Keratinocyte (primary cell): ENCODE data around the gene SLC35E4. TPM values are rescaled to one million over a fixed set of nuclear protein-coding genes. Genes with fewer than 3 reads are reported as not detected.
"Not testable (repeated sequence)": the region's sequence is repeated elsewhere in the genome, so short reads cannot be mapped to it uniquely, and the experiment has no call there.

Experiments used
- DNase-seq: peaks from one replicate; pipeline ENCODE4 v3.0.0-alpha.2; 2011; ENCODE audit warnings: low read depth, missing footprints, low spot score
- FAIRE-seq: peaks from 2 replicates; lab custom pipeline; 2011; peaks lifted over from hg19 to GRCh38; lab: Jason Lieb, UNC
- H2AFZ ChIP-seq: 2 replicates; pipeline ENCODE4 v1.6.0; 2012; ENCODE audit warnings: low read length, control low read depth, inconsistent platforms; ENCODE audit not compliant: control insufficient read depth
- H3K27ac ChIP-seq: 2 replicates; pipeline ENCODE4 v1.5.1; 2011; ENCODE audit warnings: low read length; ENCODE audit not compliant: control insufficient read depth, insufficient read depth
- H3K27me3 ChIP-seq: 3 replicates; pipeline ENCODE4 v1.6.0; 2011; ENCODE audit warnings: low read length; ENCODE audit not compliant: control insufficient read depth, insufficient read depth; ENCODE audit errors: extremely low read depth
- H3K36me3 ChIP-seq, 2 experiments: 2 replicates in 1 of 2; 3 replicates in 1 of 2; pipeline ENCODE4 v1.5.1; 2011; ENCODE audit warnings: low read length in 2 of 2, mild to moderate bottlenecking in 1 of 2; ENCODE audit not compliant: control insufficient read depth in 2 of 2, insufficient read depth in 2 of 2; ENCODE audit errors: extremely low read depth in 1 of 2
- H3K4me1 ChIP-seq: 3 replicates; pipeline ENCODE4 v1.5.1; 2011; ENCODE audit warnings: low read length; ENCODE audit not compliant: control insufficient read depth, insufficient read depth; ENCODE audit errors: extremely low read depth
- H3K4me2 ChIP-seq: 3 replicates; pipeline ENCODE4 v1.6.0; 2011; ENCODE audit warnings: low read depth, low read length; ENCODE audit not compliant: control insufficient read depth, insufficient read depth; ENCODE audit errors: extremely low read depth
- H3K4me3 ChIP-seq, 3 experiments: fragments of 200-600 bp in 1 of 3; sonication (generic) in 1 of 3; 2 replicates in 2 of 3; 3 replicates in 1 of 3; pipeline ENCODE4 v1.5.1; 2011 to 2016; ENCODE audit warnings: low read length in 3 of 3, mild to moderate bottlenecking in 3 of 3, control low read depth in 2 of 3, inconsistent platforms in 1 of 3, low read depth in 1 of 3, mixed read lengths in 1 of 3, mixed run types in 1 of 3, moderate library complexity in 1 of 3; ENCODE audit not compliant: control insufficient read depth in 2 of 3, insufficient read depth in 2 of 3; ENCODE audit errors: extremely low read depth in 1 of 3
- H3K79me2 ChIP-seq: 2 replicates; pipeline ENCODE4 v1.6.0; 2012; ENCODE audit warnings: low read length; ENCODE audit not compliant: control insufficient read depth, insufficient read depth
- H3K9ac ChIP-seq: 3 replicates; pipeline ENCODE4 v1.6.0; 2011; ENCODE audit warnings: low read length; ENCODE audit not compliant: control insufficient read depth, insufficient read depth; ENCODE audit errors: extremely low read depth
- H3K9me1 ChIP-seq: 3 replicates; pipeline ENCODE4 v1.6.0; 2011; ENCODE audit warnings: low read length; ENCODE audit not compliant: control insufficient read depth, insufficient read depth; ENCODE audit errors: extremely low read depth
- H3K9me3 ChIP-seq: 2 replicates; pipeline ENCODE4 v1.5.1; 2012; ENCODE audit warnings: low read depth, low read length; ENCODE audit not compliant: control insufficient read depth
- H4K20me1 ChIP-seq: 3 replicates; pipeline ENCODE4 v1.6.0; 2011; ENCODE audit warnings: low read length; ENCODE audit not compliant: control insufficient read depth, insufficient read depth; ENCODE audit errors: extremely low read depth
- CTCF ChIP-seq, 3 experiments: IDR thresholded peaks in 1 of 3; conservative IDR thresholded peaks in 1 of 3; optimal IDR thresholded peaks in 1 of 3; 2 replicates in 2 of 3; 3 replicates in 1 of 3; pipeline versions ENCODE3 to v1.5.1; 2011; ENCODE audit warnings: low read length in 3 of 3, mild to moderate bottlenecking in 3 of 3, moderate library complexity in 2 of 3, control low read depth in 1 of 3, inconsistent platforms in 1 of 3; ENCODE audit not compliant: insufficient read depth in 2 of 3; ENCODE audit errors: extremely low read depth in 1 of 3
- EZH2 ChIP-seq: IDR thresholded peaks from one replicate; pipeline ENCODE4 v1.6.1; 2012; ENCODE audit warnings: inconsistent platforms, mild to moderate bottlenecking, low read length, moderate library complexity
- dilution Hi-C: fragments of 300-500 bp; cut with MboI; formaldehyde crosslinking; loops from one replicate; pipeline ENCODE4 v1.7.0; 2020; ENCODE audit warnings: low sequenced_read_pairs; ENCODE audit not compliant: extremely low pct_ligation_motif_present
- polyA plus RNA-seq, 5 experiments: library from polyadenylated mRNA; depleted of rRNA in 3 of 5; stranded (reverse) in 3 of 5; stranded (forward) in 1 of 5; unstranded in 1 of 5; fragments of >200 nt; gene quantifications; 1 replicate in 1 of 5; 2 replicates in 3 of 5; 3 replicates in 1 of 5; pipeline versions ENCODE4 v1.2.1 to v1.2.3, GENCODE V29; 2011 to 2012; ENCODE audit warnings: missing spikeins in 2 of 5, low read depth in 1 of 5, low replicate concordance in 1 of 5

SLC35E4 gene
- polyA plus RNA-seq, 1 donor (not counting 4 experiments of a cell fraction or from before 2014, with no cell fraction given): 2.3 TPM

- H3K27me3 ChIP-seq: peaks cover 17% of the 10 kb centered on the region
- H3K4me1 ChIP-seq: no peaks in the 10 kb centered on the region
- H4K20me1 ChIP-seq: no peaks in the 10 kb centered on the region
- H3K9me1 ChIP-seq: no peaks in the 10 kb centered on the region
- no peaks in the 10 kb centered on the region for H3K79me2 ChIP-seq
- TF ChIP-seq EZH2: no peak
- no peak for TF ChIP-seq CTCF (optimal IDR thresholded peaks at IDR 0.05 in 1 of 3, IDR thresholded peaks at IDR 0.05 in 1 of 3, conservative IDR thresholded peaks at IDR 0.05 in 1 of 3; ENCODE audit: extremely low read depth in 1 of 3, insufficient read depth in 2 of 3, low read length in 3 of 3)
- no peaks in the 10 kb centered on the region for H3K36me3 ChIP-seq
- no peak for FAIRE-seq
- H3K4me2 ChIP-seq: no peak overlapping the region
- DNase-seq: no peak
- dilution Hi-C loops: no loop called here
- no peak overlapping the region for H3K4me3 ChIP-seq
- no peak overlapping the region for H3K27ac ChIP-seq
- no peak overlapping the region for H3K9ac ChIP-seq
- no peaks in the 10 kb centered on the region for H3K9me3 ChIP-seq
- H2AFZ ChIP-seq: no peak overlapping the region
Observed at GRCh38 chr22:30674482-30674881, 38.9 kb downstream of the SLC35E4 start.

GRCh38 chr22:30675436-30675835 lies 39.9 kb downstream of the SLC35E4 start:
- no peak for DNase-seq
- dilution Hi-C loops: no loop called here
- no peaks in the 10 kb centered on the region for H3K36me3 ChIP-seq

GRCh38 chr22:30676565-30676964 lies 41.0 kb downstream of the SLC35E4 start:
- DNase-seq, H3K36me3 ChIP-seq, H4K20me1 ChIP-seq, H3K27ac ChIP-seq, dilution Hi-C loops, H3K79me2 ChIP-seq, H3K9ac ChIP-seq, H3K4me3 ChIP-seq, H3K4me2 ChIP-seq, H2AFZ ChIP-seq, H3K4me1 ChIP-seq, FAIRE-seq, H3K9me1 ChIP-seq, H3K9me3 ChIP-seq: not testable (repeated sequence)
- H3K27me3 ChIP-seq: peaks cover 21% of the 10 kb centered on the region

More at GRCh38 chr22:30675436-30675835, 39.9 kb downstream of the SLC35E4 start:
- no peaks in the 10 kb centered on the region for H3K79me2 ChIP-seq
- no peak for FAIRE-seq
- no peak overlapping the region for H3K4me2 ChIP-seq
- H2AFZ ChIP-seq: no peak overlapping the region
- no peak overlapping the region for H3K4me3 ChIP-seq
- no peak overlapping the region for H3K9ac ChIP-seq
- no peaks in the 10 kb centered on the region for H4K20me1 ChIP-seq
- no peaks in the 10 kb centered on the region for H3K9me1 ChIP-seq
- TF ChIP-seq EZH2: no peak
- TF ChIP-seq CTCF (optimal IDR thresholded peaks at IDR 0.05 in 1 of 3, IDR thresholded peaks at IDR 0.05 in 1 of 3, conservative IDR thresholded peaks at IDR 0.05 in 1 of 3; ENCODE audit: extremely low read depth in 1 of 3, insufficient read depth in 2 of 3, low read length in 3 of 3): no peak
- H3K9me3 ChIP-seq: no peaks in the 10 kb centered on the region
- no peaks in the 10 kb centered on the region for H3K4me1 ChIP-seq
- H3K27ac ChIP-seq: no peak overlapping the region
- peaks cover 21% of the 10 kb centered on the region for H3K27me3 ChIP-seq
